Endothelial cell of umbilical vein (primary cell): Measurements from ENCODE around the gene GGA3. TPM values are rescaled to one million over a fixed set of nuclear protein-coding genes. Genes with fewer than 3 reads are reported as not detected.

Source experiments
- BruUV-seq: library from RNA; stranded (reverse); fragments of 400-500 nt; replicated peaks from 2 replicates; lab custom pipeline; 2021; lab: Mats Ljungman, UMichigan
- CTCF ChIA-PET: fragments of 300-600, 350-600 bp; sonication (Branson Sonifier 250); formaldehyde crosslinking; loops from one replicate; lab custom pipeline; 2021; ENCODE audit warnings: antibody characterized with exemption, inconsistent platforms; lab: Charles Lee
- POLR2A ChIA-PET: fragments of 300-600, 350-600 bp; sonication (Branson Sonifier 250); formaldehyde crosslinking; loops from one replicate; lab custom pipeline; 2021; ENCODE audit warnings: antibody characterized with exemption, inconsistent platforms; lab: Charles Lee
- DNase-seq: peaks from one replicate; pipeline ENCODE4 v3.0.0-alpha.2; 2011; ENCODE audit warnings: low read depth, low spot score
- FAIRE-seq: peaks from 2 replicates; lab custom pipeline; 2011; peaks lifted over from hg19 to GRCh38; lab: Jason Lieb, UNC
- H2AFZ ChIP-seq: 2 replicates; pipeline ENCODE4 v1.6.0; 2012; ENCODE audit warnings: low read depth, low read length, control low read depth, inconsistent platforms
- H3K27ac ChIP-seq: 2 replicates; pipeline ENCODE4 v1.5.1; 2011; ENCODE audit warnings: low read depth, mild to moderate bottlenecking, control low read depth, low read length, moderate library complexity; ENCODE audit not compliant: insufficient read depth
- H3K27me3 ChIP-seq, 2 experiments: 2 replicates each; pipeline versions ENCODE4 v1.6.0 to v1.6.1; 2011; ENCODE audit warnings: low read length in 2 of 2, mixed read lengths in 1 of 2; ENCODE audit not compliant: control insufficient read depth in 2 of 2, insufficient read depth in 2 of 2
- H3K36me3 ChIP-seq, 2 experiments: 2 replicates in 1 of 2; 3 replicates in 1 of 2; pipeline ENCODE4 v1.5.1; 2011; ENCODE audit warnings: low read length in 2 of 2, mild to moderate bottlenecking in 1 of 2, moderate library complexity in 1 of 2; ENCODE audit not compliant: control insufficient read depth in 2 of 2, insufficient read depth in 2 of 2; ENCODE audit errors: extremely low read depth in 1 of 2
- H3K4me1 ChIP-seq: 3 replicates; pipeline ENCODE4 v1.5.1; 2011; ENCODE audit warnings: mild to moderate bottlenecking, low read length; ENCODE audit not compliant: control insufficient read depth, insufficient read depth; ENCODE audit errors: extremely low read depth
- H3K4me2 ChIP-seq: 2 replicates; pipeline ENCODE4 v1.6.1; 2011; ENCODE audit warnings: low read length, control low read depth, mixed read lengths; ENCODE audit not compliant: insufficient read depth
- H3K4me3 ChIP-seq, 3 experiments: fragments of 200-600 bp in 1 of 3; sonication (generic), shearing (Covaris generic) in 1 of 3; replicated peaks in 1 of 3; 2 replicates each; pipeline ENCODE4 v1.5.1; 2011 to 2016; ENCODE audit warnings: control low read depth in 3 of 3, low read length in 3 of 3, mild to moderate bottlenecking in 2 of 3, inconsistent platforms in 1 of 3, low read depth in 1 of 3, moderate library complexity in 1 of 3; ENCODE audit not compliant: insufficient read depth in 1 of 3
- H3K79me2 ChIP-seq: 2 replicates; pipeline ENCODE4 v1.6.0; 2012; ENCODE audit warnings: low read length, inconsistent platforms; ENCODE audit not compliant: control insufficient read depth, insufficient read depth
- H3K9ac ChIP-seq: replicated peaks from 2 replicates; pipeline ENCODE3; 2011; ENCODE audit warnings: low read length, control low read depth; ENCODE audit not compliant: insufficient read depth; ENCODE audit errors: extremely low read depth
- H3K9me1 ChIP-seq: replicated peaks from 3 replicates; pipeline ENCODE4 v1.6.0; 2011; ENCODE audit warnings: mild to moderate bottlenecking, low read length; ENCODE audit not compliant: control insufficient read depth, insufficient read depth; ENCODE audit errors: extremely low read depth
- H3K9me3 ChIP-seq: replicated peaks from 2 replicates; pipeline ENCODE4 v1.5.1; 2012; ENCODE audit warnings: low read length, inconsistent platforms; ENCODE audit not compliant: control insufficient read depth, insufficient read depth
- H4K20me1 ChIP-seq: replicated peaks from 2 replicates; pipeline ENCODE3; 2011; ENCODE audit warnings: mild to moderate bottlenecking, low read length; ENCODE audit not compliant: control insufficient read depth, insufficient read depth; ENCODE audit errors: extremely low read depth
- EZH2 ChIP-seq: IDR thresholded peaks from 2 replicates; pipeline ENCODE4 v1.6.1; 2012; ENCODE audit warnings: borderline replicate concordance, low read depth, mild to moderate bottlenecking, moderate library complexity, low read length, inconsistent platforms; ENCODE audit not compliant: severe bottlenecking
- FOS ChIP-seq: IDR thresholded peaks from 2 replicates; pipeline ENCODE4 v1.6.1; 2011; ENCODE audit warnings: mild to moderate bottlenecking, low read length, moderate library complexity, borderline replicate concordance; ENCODE audit not compliant: insufficient read depth
- GATA2 ChIP-seq: IDR thresholded peaks from 2 replicates; pipeline ENCODE4 v1.7.0; 2011; ENCODE audit warnings: low read depth, mild to moderate bottlenecking, moderate library complexity, mixed read lengths, low read length; ENCODE audit not compliant: insufficient read length, insufficient read depth
- JUN ChIP-seq: IDR thresholded peaks from 2 replicates; pipeline ENCODE4 v1.6.1; 2011; ENCODE audit warnings: borderline replicate concordance, low read depth; ENCODE audit not compliant: insufficient read length, insufficient read depth
- MYC ChIP-seq: IDR thresholded peaks from one replicate; pipeline ENCODE4 v1.6.1; 2011; ENCODE audit warnings: mild to moderate bottlenecking, low read depth, low read length
- POLR2A ChIP-seq: IDR thresholded peaks from 2 replicates; pipeline ENCODE4 v1.6.1; 2012; ENCODE audit warnings: low read depth, mild to moderate bottlenecking, control low read depth, low read length
- POLR2AphosphoS5 ChIP-seq: IDR thresholded peaks from 2 replicates; pipeline ENCODE4 v1.6.1; 2012; ENCODE audit warnings: low read depth, mild to moderate bottlenecking, control low read depth, low read length, moderate library complexity; ENCODE audit not compliant: insufficient read depth
- dilution Hi-C: fragments of 300-500 bp; cut with MboI; formaldehyde crosslinking; loops from one replicate; pipeline ENCODE4 v1.15.0; 2019; ENCODE audit warnings: low sequenced_read_pairs; ENCODE audit not compliant: extremely low pct_ligation_motif_present
- intact Hi-C: fragments of 100-400 bp; cut with micrococcal nuclease; formaldehyde crosslinking; loops from one replicate; pipeline ENCODE4 v1.10.0; 2022
- polyA plus RNA-seq, 4 experiments: library from polyadenylated mRNA; depleted of rRNA in 3 of 4; stranded (reverse) in 3 of 4; unstranded in 1 of 4; fragments of >200 nt; gene quantifications; 2 replicates each; pipeline versions ENCODE4 v1.2.1 to v1.2.3, GENCODE V29; 2011 to 2012; ENCODE audit warnings: missing spikeins in 1 of 4
- total RNA-seq: library from RNA; stranded (reverse); gene quantifications from 2 replicates; pipeline ENCODE4 v1.2.3, GENCODE V29; 2021
- TF ChIP-seq, protein P1 (sequence below), 2 donors: IDR thresholded peaks; 1 replicate in 1 of 2; 2 replicates in 1 of 2; pipeline ENCODE4 v1.5.1; 2011; ENCODE audit warnings: low read length in 2 of 2, mild to moderate bottlenecking in 2 of 2, moderate library complexity in 2 of 2, control low read depth in 1 of 2, inconsistent platforms in 1 of 2, low read depth in 1 of 2; ENCODE audit not compliant: insufficient read depth in 1 of 2; ENCODE audit errors: extremely low read depth in 1 of 2
- TF ChIP-seq, protein P2 (sequence below): IDR thresholded peaks from 2 replicates; pipeline ENCODE4 v1.6.1; 2011; ENCODE audit not compliant: insufficient read depth, insufficient read length

The GGA3 gene
- total and polyA plus RNA-seq, 2 donors (not counting 3 experiments of a cell fraction or from before 2014, with no cell fraction given) = 41.2 to 62.9 TPM

DNA sequence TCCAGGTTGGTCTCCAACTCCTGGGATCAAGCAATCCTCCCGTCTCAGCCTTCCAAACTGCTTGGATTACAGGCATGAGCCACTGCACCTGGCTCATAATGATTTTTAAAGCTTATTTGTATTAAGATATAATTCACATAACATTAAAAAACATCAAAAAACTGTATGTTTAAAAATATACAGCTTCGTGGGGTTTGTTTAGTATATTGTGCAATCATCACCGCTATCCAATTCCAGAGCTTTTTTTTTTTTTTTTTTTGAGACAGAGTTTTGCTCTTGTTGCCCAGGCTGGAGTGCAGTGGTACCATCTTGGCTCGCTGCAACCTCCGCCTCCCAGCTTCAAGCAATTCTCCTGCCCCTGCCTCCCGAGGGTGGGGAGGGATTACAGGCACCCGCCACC, 38.9 kb upstream of the GGA3 start:
- H3K9me1 ChIP-seq = no peaks in the 10 kb centered on the region
- ChIA-PET CTCF (interaction anchor here (0.8 to 1.3 kb wide), 2 partner anchors 21 to 29 kb away, joined by 3 to 4 read pairs; partner anchors contain the start of gene MIF4GD), POLR2A (no interaction called here)
- no peak overlapping the region for H3K4me3 ChIP-seq
- H4K20me1 ChIP-seq = no peaks in the 10 kb centered on the region
- no peaks in the 10 kb centered on the region for H3K4me1 ChIP-seq
- no peak for DNase-seq
- dilution Hi-C loops (no loop called here), intact Hi-C loops (no loop called here)
- no peaks in the 10 kb centered on the region for H3K79me2 ChIP-seq
- FAIRE-seq = no peak
- no TSS peak for BruUV-seq
- no peaks in the 10 kb centered on the region for H3K9me3 ChIP-seq
- H3K9ac ChIP-seq = no peak overlapping the region
- no peak overlapping the region for H2AFZ ChIP-seq
- H3K27ac ChIP-seq = no peak overlapping the region
- H3K4me2 ChIP-seq = no peak overlapping the region
- TF ChIP-seq GATA2 (no peak), JUN (no peak), POLR2A (no peak), MYC (no peak), FOS (no peak), EZH2 (no peak), POLR2AphosphoS5 (no peak)
- TF ChIP-seq, protein P1, sequence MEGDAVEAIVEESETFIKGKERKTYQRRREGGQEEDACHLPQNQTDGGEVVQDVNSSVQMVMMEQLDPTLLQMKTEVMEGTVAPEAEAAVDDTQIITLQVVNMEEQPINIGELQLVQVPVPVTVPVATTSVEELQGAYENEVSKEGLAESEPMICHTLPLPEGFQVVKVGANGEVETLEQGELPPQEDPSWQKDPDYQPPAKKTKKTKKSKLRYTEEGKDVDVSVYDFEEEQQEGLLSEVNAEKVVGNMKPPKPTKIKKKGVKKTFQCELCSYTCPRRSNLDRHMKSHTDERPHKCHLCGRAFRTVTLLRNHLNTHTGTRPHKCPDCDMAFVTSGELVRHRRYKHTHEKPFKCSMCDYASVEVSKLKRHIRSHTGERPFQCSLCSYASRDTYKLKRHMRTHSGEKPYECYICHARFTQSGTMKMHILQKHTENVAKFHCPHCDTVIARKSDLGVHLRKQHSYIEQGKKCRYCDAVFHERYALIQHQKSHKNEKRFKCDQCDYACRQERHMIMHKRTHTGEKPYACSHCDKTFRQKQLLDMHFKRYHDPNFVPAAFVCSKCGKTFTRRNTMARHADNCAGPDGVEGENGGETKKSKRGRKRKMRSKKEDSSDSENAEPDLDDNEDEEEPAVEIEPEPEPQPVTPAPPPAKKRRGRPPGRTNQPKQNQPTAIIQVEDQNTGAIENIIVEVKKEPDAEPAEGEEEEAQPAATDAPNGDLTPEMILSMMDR (IDR thresholded peaks at IDR 0.05; ENCODE audit: extremely low read depth in 1 of 2, insufficient read depth in 1 of 2, low read depth in 1 of 2, low read length in 2 of 2) = no peak
- TF ChIP-seq, protein P2, sequence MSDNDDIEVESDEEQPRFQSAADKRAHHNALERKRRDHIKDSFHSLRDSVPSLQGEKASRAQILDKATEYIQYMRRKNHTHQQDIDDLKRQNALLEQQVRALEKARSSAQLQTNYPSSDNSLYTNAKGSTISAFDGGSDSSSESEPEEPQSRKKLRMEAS = no peak
- H3K27me3 ChIP-seq = no peaks in the 10 kb centered on the region
- no peaks in the 10 kb centered on the region for H3K36me3 ChIP-seq
